ENCODE data around the gene ELMO1.

Gene ELMO1

GRCh38 chr7:37119296-37119860 is 329.3 kb downstream of the ELMO1 start:
- no peak for DNase-seq (ENCODE audit: low spot score)

DNA sequence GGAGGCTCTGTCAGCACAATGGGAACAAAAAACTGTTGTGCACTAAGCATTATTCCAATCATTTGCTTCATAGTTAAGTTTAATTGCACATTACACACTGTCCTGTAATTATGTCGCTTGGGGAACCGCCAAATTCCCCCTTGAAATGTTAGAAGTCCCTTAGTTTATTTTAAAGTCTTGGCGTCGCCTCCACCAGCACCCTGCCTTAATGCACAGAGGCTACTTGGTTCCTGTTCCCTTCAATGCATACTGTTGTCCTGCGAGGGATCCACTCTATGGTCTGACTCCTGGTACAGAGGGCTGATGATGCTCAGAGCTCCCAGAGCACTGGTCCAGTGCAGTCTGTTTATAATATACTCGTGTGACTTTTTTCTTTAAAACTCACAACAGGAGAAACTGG is 330.7 kb downstream of the ELMO1 start:
- no peak for DNase-seq (ENCODE audit: low spot score)

DNA sequence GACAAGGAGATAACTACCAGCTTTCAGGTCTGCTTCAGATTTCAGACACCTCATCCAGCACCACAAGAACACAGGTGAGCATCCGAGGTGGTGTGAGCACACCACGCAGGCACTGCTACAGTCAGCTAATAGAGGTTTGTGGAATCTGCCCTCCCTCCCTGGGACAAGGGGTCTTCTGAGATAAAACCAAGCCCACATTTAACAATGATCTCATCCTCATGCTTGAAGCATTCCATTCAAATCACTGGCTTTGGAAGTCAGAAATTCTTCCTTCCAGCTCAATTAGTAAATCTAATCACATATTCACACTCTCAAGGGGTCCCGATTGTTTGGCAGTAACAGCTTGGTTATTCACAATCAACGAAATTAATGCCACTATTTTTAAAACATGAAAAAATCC is 331.4 kb downstream of the ELMO1 start:
- DNase-seq (ENCODE audit: low spot score), result no peak

GRCh38 chr7:37116093-37116701 is 332.5 kb downstream of the ELMO1 start:
- DNase-seq (ENCODE audit: low spot score), result no peak

GRCh38 chr7:37113661-37114355 is 334.9 kb downstream of the ELMO1 start:
- DNase-seq (ENCODE audit: low spot score), result no peak

DNA sequence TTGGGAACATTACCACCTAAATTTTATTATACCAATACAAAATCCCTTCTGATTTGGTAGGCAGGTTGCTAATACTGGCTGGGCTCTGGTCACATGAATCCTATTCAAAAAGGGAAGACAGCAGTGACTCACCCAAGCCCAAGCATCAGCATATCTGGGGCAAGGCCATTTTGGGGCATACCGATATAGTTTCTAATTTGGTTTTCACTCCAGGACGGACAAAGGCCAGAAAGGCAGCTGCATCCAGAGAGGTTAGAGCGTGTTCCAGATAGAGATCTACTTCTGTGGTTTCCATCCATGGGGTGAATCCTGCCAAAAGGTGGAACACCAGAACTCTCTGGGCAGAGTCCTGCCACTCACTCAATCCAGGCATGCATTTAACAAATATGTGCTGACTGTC is 335.8 kb downstream of the ELMO1 start:
- DNase-seq (ENCODE audit: low spot score), result no peak

DNA sequence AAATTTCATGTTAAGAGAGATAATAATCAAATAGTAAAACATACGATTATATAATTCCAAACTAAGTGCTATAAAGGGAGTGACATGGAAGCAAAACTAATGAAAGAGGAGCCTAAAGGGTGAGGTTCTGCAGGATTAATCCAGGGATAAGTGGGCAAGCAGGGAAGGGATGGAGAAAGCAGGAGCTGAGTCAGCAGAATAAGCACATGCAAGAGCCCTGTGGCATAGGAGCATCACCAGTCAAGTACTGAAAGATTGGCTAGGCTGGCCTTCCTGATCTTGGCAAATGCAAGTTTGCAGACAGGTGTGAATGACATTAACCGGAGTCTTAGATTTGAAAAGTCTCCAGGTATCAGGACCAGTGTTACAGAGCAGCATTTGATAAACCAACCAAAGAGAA is 336.4 kb downstream of the ELMO1 start:
- no peak for DNase-seq (ENCODE audit: low spot score)

GRCh38 chr7:37111459-37111858 is 337.2 kb downstream of the ELMO1 start:
- no peak for DNase-seq (ENCODE audit: low spot score)

GRCh38 chr7:37110660-37111424 is 337.8 kb downstream of the ELMO1 start:
- DNase-seq (ENCODE audit: low spot score), result no peak

GRCh38 chr7:37109843-37110242 is 338.8 kb downstream of the ELMO1 start:
- no peak for DNase-seq (ENCODE audit: low spot score)

- no peak for DNase-seq (ENCODE audit: low spot score)
Measured at GRCh38 chr7:37109016-37109683, 339.5 kb downstream of the ELMO1 start.

DNA sequence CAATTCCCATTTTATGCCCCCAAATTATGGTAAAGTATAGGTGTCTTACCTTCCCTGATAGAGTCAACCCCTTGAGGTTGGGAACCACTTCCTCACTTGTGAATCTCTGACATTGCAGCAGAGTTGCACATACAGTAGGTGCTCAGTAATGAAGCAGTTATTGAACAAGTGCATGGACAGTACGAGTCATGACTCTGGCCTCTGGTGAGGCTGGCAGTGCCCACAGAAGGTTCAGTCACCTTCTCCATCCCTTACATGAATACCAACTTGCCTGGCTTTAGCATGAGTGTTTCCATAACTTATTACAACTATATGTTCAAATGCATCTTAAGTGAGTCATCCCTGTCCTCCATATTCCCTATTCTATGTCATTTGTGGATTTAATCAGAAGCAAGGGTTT is 340.0 kb downstream of the ELMO1 start:
- no peak for DNase-seq (ENCODE audit: low spot score)

DNA sequence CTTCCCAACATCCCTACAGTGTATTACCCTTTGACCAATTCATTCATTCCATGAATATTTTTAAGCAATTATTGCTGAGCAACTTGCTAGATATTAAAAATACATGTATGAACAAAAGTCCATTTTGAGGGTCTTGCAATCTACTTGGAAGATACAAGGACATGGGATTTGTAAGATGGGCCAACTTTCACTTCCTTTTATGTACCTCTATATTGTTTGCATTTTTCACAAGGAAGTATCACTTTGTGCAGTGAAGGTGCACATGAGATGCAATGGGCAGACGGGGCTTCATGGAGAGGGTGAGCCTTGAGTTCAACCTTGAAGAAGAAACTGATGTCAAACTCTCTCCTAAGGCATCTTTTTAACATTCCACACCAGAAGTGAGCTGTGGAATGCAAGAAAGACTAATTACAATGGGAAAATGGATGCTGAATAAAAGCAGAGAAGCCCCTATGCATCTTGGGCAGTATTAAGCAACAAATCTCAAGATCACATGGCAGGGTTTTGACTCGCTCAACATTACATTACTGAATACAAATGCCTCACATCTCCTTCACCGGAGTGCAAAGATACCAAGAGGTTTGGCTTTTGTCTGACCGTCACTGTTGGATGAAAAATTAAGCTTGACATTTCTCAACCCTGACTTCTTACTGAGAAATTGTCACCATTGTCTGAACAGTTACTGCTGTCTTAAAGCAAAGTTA is 341.5 kb downstream of the ELMO1 start:
- no peak for DNase-seq (ENCODE audit: low spot score)

DNA sequence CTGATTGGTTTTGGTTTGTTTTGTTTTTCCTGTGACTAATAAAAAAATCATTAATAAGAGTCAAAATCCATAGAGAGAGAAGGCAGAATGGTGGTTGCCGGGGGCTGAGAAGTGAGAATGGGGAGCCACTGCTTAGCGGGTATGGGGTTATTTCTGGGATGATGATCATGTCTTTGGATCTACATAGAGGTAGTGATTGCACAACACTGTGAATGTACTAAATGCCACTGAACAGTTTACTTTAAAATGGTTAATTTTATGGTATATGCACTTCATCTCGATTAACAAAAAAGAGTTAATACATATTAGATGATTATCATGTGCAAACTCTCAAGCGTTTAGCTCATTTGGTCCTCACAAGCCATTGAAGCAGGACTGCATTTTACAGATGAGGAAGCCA is 342.9 kb downstream of the ELMO1 start:
- no peak for DNase-seq (ENCODE audit: low spot score)

DNA sequence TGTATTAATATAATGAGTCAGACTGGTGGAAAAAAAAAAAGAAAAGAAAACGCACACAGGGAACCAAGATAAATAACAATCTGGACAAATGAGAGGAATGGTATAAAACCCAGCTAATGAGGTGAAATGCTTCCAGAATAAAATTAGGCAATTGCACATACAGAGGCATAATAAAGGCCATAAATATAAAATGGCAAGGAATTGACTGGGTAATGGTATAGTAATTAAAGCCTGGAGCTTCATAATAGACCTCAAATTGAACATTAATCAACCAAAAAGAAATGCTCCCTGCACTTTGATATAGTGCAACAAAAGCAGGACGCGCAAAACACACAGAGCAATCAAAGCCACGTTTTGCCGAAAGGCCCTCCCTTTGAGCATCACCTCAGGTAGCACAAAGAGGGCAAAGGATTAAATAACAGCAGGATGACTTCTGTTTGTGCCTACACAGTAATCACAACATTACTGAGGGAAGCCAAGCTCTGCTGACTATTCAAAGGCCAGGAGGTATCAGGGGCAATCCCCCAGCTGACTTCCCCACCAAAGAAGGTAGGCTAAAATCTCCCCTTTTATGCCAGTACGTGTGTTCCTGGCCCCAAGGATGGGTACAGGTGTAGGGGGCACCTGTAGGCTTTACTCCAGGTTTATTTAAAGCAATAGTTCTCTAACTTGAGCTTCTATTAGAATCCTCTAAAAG is 343.7 kb downstream of the ELMO1 start:
- no peak for DNase-seq (ENCODE audit: low spot score)

- DNase-seq (ENCODE audit: low spot score), result no peak
Measured at GRCh38 chr7:37102518-37103137, 346.0 kb downstream of the ELMO1 start.

GRCh38 chr7:37100735-37101331 is 347.8 kb downstream of the ELMO1 start:
- DNase-seq (ENCODE audit: low spot score), result no peak

DNA sequence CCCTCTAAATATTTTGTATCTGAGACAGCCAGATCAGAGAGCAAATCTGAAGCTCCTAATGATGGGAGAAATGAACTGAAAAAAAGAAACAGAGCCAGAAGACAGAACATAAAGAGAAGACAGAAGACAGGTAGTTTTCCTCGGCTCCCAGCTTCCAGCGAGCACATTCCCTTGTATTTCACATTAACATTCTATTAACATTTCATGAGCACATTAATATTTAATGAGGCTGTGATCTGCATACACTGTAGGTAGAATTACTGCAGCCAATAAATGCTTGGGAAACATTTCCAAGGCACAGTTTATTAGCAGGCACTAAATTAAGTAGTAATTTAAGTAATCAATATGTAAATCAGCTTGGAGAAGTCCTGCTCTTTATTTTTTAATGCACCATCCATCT is 349.9 kb downstream of the ELMO1 start:
- DNase-seq (ENCODE audit: low spot score), result no peak

DNA sequence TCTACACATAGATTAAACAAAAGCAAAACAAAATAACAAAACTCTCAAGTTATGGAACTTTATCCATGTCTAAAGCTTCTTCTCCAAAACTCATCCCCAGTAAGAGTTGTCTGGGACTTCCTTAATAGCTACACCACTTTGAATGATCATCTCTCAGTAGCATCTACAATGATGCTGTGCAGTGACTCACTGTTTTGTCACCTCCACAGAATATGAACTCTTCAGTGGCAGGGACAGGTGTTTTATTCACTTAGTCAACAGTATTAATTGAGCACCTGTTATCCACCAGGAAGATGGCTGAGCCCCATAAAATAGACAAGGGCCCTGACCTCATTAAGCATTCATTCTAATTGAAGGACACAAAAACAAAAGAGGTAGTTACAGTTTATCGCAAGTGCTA is 350.7 kb downstream of the ELMO1 start:
- no peak for DNase-seq (ENCODE audit: low spot score)

DNA sequence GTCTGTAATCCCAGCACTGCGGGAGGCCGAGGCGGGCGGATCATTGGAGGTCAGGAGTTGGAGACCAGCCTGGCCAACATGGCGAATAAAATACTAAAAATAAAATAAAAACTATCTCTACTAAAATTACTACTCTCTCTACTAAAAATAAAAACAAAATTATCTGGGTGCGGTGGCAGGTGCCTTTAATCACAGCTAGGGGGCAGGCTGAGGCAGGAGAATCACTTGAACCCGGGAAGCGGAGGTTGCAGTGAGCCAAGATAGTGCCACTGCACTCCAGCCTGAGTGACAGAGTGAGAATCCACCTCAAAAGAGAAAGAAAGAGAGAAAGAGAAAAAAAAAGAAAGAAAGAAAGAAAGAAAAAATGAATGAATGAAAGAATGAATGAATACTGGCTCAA is 351.4 kb downstream of the ELMO1 start:
- no peak for DNase-seq (ENCODE audit: low spot score)
